SU-DHL-6 (cell line): ENCODE measurements around the gene CWH43.

Experiments used
- H2AFZ ChIP-seq: fragments of 200-600 bp; sonication (generic); 2 replicates; pipeline ENCODE4 v1.6.1; 2014; ENCODE audit warnings: low read depth, mild to moderate bottlenecking, moderate library complexity, mixed read lengths, antibody characterized with exemption, low read length; ENCODE audit not compliant: severe bottlenecking
- H3F3A ChIP-seq: fragments of 200-600 bp; shearing (Covaris generic); 2 replicates; pipeline ENCODE4 v1.6.0; 2016; ENCODE audit warnings: antibody characterized with exemption, mild to moderate bottlenecking; ENCODE audit not compliant: insufficient read depth
- H3K27ac ChIP-seq: fragments of 200-600 bp; sonication (generic); 2 replicates; pipeline ENCODE4 v1.5.1; 2016; ENCODE audit warnings: low read depth, mild to moderate bottlenecking, low read length, moderate library complexity, mixed read lengths
- H3K27me3 ChIP-seq: fragments of 200-600 bp; sonication (generic), shearing (Covaris generic); 2 replicates; pipeline ENCODE4 v1.6.0; 2014; ENCODE audit warnings: mild to moderate bottlenecking, low read length
- H3K36me3 ChIP-seq: fragments of 200-600 bp; sonication (generic); 2 replicates; pipeline ENCODE4 v1.6.1; 2014; ENCODE audit warnings: mild to moderate bottlenecking, low read length, mixed read lengths
- H3K4me2 ChIP-seq: fragments of 300-600, 200-600 bp; shearing (Covaris generic), sonication (generic); 2 replicates; pipeline ENCODE4 v1.6.0; 2014; ENCODE audit warnings: low read length, low read depth, mild to moderate bottlenecking; ENCODE audit not compliant: poor library complexity, severe bottlenecking
- H3K4me3 ChIP-seq: fragments of 200-600 bp; sonication (generic); 2 replicates; pipeline ENCODE4 v1.5.1; 2014; ENCODE audit warnings: antibody characterized with exemption, low read length, mild to moderate bottlenecking, mixed read lengths; ENCODE audit not compliant: insufficient read depth, poor library complexity, severe bottlenecking
- H3K79me2 ChIP-seq: fragments of 200-600 bp; sonication (generic); 2 replicates; pipeline ENCODE4 v1.6.1; 2014; ENCODE audit warnings: mild to moderate bottlenecking, low read length, moderate library complexity; ENCODE audit not compliant: insufficient read depth
- H3K9ac ChIP-seq: fragments of 200-600 bp; sonication (generic); 2 replicates; pipeline ENCODE4 v1.7.0; 2014; ENCODE audit warnings: mild to moderate bottlenecking, low read length
- H3K9me2 ChIP-seq: fragments of 200-600 bp; sonication (generic); replicated peaks from 2 replicates; pipeline ENCODE4 v1.6.1; 2014; ENCODE audit warnings: low read length; ENCODE audit not compliant: insufficient read depth
- H3K9me3 ChIP-seq: fragments of 200-600 bp; sonication (generic); 2 replicates; pipeline ENCODE4 v1.6.1; 2014; ENCODE audit warnings: low read length, mixed read lengths; ENCODE audit not compliant: insufficient read depth
- H4K20me1 ChIP-seq: fragments of 200-600 bp; sonication (generic); 2 replicates; pipeline ENCODE4 v1.6.1; 2014; ENCODE audit warnings: low read depth, mild to moderate bottlenecking, antibody characterized with exemption, low read length, moderate library complexity, mixed read lengths
- EZH2phosphoT487 ChIP-seq: fragments of 200-600 bp; sonication (generic), shearing (Covaris generic); conservative IDR thresholded peaks from 2 replicates; pipeline ENCODE4 v1.6.1; 2018; ENCODE audit warnings: mild to moderate bottlenecking, antibody characterized with exemption, low read length, moderate library complexity, mixed read lengths
- TF ChIP-seq, protein P1 (sequence below): fragments of 200-600 bp; sonication (generic); IDR thresholded peaks from one replicate; pipeline ENCODE4 v1.5.1; 2017; ENCODE audit warnings: antibody characterized with exemption, mild to moderate bottlenecking, low read length, moderate library complexity; ENCODE audit not compliant: insufficient read depth, poor library complexity, severe bottlenecking

Gene CWH43

DNA sequence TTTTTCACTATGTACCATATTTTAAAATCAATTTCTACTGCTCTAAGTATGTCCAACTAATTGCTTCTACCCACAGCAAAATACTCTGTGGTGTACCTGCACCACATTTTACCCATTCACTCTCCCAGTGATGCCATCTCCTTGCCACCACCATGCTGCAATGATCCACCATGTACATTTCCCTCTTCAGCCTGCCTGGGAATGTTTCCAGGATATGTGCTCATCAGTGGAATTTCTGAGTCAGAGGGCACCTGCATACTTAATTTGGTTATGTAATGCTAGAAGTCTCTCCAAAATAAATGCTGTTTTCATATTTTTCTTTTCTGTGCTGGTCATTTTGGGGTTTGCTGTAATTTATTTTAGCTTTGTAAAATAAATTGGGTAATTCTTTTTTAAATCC, 46.3 kb upstream of the CWH43 start:
- Histone ChIP-seq H3K27ac (no peak overlapping the region), H3K79me2 (no peaks in the 10 kb centered on the region), H3K27me3 (no peaks in the 10 kb centered on the region), H3K9ac (no peak overlapping the region), H3K9me2 (no peaks in the 10 kb centered on the region), H2AFZ (no peak overlapping the region), H4K20me1 (no peaks in the 10 kb centered on the region), H3F3A (no peaks in the 10 kb centered on the region), H3K9me3 (no peaks in the 10 kb centered on the region), H3K4me3 (no peak overlapping the region), H3K4me2 (no peak overlapping the region), H3K36me3 (no peaks in the 10 kb centered on the region)
- TF ChIP-seq EZH2phosphoT487 = no peak
- TF ChIP-seq, protein P1, sequence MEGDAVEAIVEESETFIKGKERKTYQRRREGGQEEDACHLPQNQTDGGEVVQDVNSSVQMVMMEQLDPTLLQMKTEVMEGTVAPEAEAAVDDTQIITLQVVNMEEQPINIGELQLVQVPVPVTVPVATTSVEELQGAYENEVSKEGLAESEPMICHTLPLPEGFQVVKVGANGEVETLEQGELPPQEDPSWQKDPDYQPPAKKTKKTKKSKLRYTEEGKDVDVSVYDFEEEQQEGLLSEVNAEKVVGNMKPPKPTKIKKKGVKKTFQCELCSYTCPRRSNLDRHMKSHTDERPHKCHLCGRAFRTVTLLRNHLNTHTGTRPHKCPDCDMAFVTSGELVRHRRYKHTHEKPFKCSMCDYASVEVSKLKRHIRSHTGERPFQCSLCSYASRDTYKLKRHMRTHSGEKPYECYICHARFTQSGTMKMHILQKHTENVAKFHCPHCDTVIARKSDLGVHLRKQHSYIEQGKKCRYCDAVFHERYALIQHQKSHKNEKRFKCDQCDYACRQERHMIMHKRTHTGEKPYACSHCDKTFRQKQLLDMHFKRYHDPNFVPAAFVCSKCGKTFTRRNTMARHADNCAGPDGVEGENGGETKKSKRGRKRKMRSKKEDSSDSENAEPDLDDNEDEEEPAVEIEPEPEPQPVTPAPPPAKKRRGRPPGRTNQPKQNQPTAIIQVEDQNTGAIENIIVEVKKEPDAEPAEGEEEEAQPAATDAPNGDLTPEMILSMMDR = no peak

DNA sequence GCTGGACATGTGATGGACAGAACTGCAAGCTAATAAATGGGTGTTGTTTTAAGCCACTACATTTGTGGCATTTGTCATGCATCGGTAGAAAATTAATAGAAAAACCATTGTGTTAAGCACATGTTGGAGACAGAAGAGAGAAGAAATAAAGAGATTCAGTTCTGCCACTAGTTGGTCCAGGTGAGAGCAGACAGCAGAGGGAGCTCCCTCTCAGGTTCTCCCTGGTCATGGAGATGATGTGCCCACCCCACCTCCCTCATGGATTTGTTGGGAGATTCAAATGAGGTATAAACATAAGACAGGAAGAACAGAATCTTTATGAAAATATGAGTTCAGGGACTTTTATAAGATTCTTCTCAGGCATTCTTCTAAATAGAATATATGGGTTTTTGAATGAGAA, 42.7 kb upstream of the CWH43 start:
- Histone ChIP-seq H3K27ac (no peak overlapping the region), H2AFZ (no peak overlapping the region), H3K27me3 (no peaks in the 10 kb centered on the region), H3K4me3 (no peak overlapping the region), H3K36me3 (no peaks in the 10 kb centered on the region), H3K9me3 (no peaks in the 10 kb centered on the region), H3K9ac (no peak overlapping the region), H3K9me2 (no peaks in the 10 kb centered on the region), H3F3A (no peaks in the 10 kb centered on the region), H4K20me1 (no peaks in the 10 kb centered on the region), H3K79me2 (no peaks in the 10 kb centered on the region), H3K4me2 (no peak overlapping the region)
- TF ChIP-seq, protein P1 = peak; percentile 13
- no peak for TF ChIP-seq EZH2phosphoT487

DNA sequence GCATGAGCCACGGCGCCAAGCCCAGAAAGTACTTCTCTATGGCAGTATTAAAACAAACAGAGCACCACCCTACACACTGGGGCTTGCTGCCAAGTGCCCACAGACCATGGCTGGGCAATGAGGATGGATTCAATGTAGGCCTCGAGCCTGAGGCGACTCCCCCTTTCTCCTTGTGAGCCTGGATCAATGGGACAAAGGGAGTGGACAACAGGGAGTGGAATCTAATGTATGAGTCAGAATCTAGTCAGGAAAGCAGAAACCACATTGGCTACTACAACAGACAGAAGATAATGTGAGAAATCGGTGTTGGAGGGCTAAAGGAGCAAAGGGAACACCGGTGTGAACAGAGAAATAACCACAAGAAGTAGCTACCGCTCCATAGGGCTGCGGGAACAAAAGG, 41.8 kb upstream of the CWH43 start:
- no peaks in the 10 kb centered on the region for H3K36me3 ChIP-seq
- no peak overlapping the region for H3K4me3 ChIP-seq
- H4K20me1 ChIP-seq = no peaks in the 10 kb centered on the region
- H3K27me3 ChIP-seq = no peaks in the 10 kb centered on the region
- H2AFZ ChIP-seq = no peak overlapping the region
- H3K79me2 ChIP-seq = no peaks in the 10 kb centered on the region
- no peak overlapping the region for H3K4me2 ChIP-seq
- H3K9ac ChIP-seq = no peak overlapping the region
- TF ChIP-seq, protein P1 = no peak
- no peak for TF ChIP-seq EZH2phosphoT487
- H3K9me2 ChIP-seq = no peaks in the 10 kb centered on the region
- no peak overlapping the region for H3K27ac ChIP-seq
- H3K9me3 ChIP-seq = no peaks in the 10 kb centered on the region
- no peaks in the 10 kb centered on the region for H3F3A ChIP-seq
